ENCODE measurements around the gene PRKAR1B. TPM values are rescaled to one million over a fixed set of nuclear protein-coding genes. Genes with fewer than 3 reads are reported as not detected.
A peak's percentile ranks its signal among the peaks of the same experiment; 100 is the strongest.

Gene PRKAR1B
- total RNA-seq, 1 experiment from 2014 or later, result 62.0 TPM

- no peaks in the 10 kb centered on the region for H3K9me3 ChIP-seq (ENCODE audit: control insufficient read depth, insufficient read depth, low read depth, low read length)
- ATAC-seq, result peak; percentile 45
- in situ Hi-C loops (cut with HindIII; ENCODE audit: low pct_unique_long_range_greater_than_20kb, low sequenced_read_pairs), result no loop called here
- ChIA-PET CTCF (no interaction called here), POLR2A (no interaction called here)
- DNase-seq (ENCODE audit: low read depth, low spot score), result no peak
- H3K36me3 ChIP-seq (ENCODE audit: control insufficient read depth, insufficient read depth, low read length), result no peaks in the 10 kb centered on the region
- intact Hi-C loops (cut with micrococcal nuclease; ENCODE audit: unreplicated experiment), result no loop called here
- peaks cover 39% of the 10 kb centered on the region for H3K4me1 ChIP-seq (ENCODE audit: control insufficient read depth, insufficient read depth, low read length)
- H3K27me3 ChIP-seq (ENCODE audit: control insufficient read depth, insufficient read depth, low read length), result no peaks in the 10 kb centered on the region
- no TSS peak for BruUV-seq (replicated peaks)
- H3K4me3 ChIP-seq (ENCODE audit: low read depth in 2 of 2, low read length in 2 of 2), result no peak overlapping the region
- peak overlapping the region; percentile 73 for H3K27ac ChIP-seq (ENCODE audit: low read length)
- TF ChIP-seq POLR2AphosphoS5 (IDR thresholded peaks at IDR 0.05; ENCODE audit: low read depth, low read length) (no peak), TCF7L2 (IDR thresholded peaks at IDR 0.05; ENCODE audit: low read depth, low read length) (no peak), SIN3A (IDR thresholded peaks at IDR 0.05; ENCODE audit: borderline replicate concordance, insufficient read depth, low read depth, low read length) (no peak), CTCF (IDR thresholded peaks at IDR 0.05) (no peak), REST (IDR thresholded peaks at IDR 0.05; ENCODE audit: insufficient read depth in 1 of 2, low read depth in 2 of 2, low read length in 1 of 2) (no peak)
Measured at GRCh38 chr7:539731-540411, 187.2 kb downstream of the PRKAR1B start.

DNA sequence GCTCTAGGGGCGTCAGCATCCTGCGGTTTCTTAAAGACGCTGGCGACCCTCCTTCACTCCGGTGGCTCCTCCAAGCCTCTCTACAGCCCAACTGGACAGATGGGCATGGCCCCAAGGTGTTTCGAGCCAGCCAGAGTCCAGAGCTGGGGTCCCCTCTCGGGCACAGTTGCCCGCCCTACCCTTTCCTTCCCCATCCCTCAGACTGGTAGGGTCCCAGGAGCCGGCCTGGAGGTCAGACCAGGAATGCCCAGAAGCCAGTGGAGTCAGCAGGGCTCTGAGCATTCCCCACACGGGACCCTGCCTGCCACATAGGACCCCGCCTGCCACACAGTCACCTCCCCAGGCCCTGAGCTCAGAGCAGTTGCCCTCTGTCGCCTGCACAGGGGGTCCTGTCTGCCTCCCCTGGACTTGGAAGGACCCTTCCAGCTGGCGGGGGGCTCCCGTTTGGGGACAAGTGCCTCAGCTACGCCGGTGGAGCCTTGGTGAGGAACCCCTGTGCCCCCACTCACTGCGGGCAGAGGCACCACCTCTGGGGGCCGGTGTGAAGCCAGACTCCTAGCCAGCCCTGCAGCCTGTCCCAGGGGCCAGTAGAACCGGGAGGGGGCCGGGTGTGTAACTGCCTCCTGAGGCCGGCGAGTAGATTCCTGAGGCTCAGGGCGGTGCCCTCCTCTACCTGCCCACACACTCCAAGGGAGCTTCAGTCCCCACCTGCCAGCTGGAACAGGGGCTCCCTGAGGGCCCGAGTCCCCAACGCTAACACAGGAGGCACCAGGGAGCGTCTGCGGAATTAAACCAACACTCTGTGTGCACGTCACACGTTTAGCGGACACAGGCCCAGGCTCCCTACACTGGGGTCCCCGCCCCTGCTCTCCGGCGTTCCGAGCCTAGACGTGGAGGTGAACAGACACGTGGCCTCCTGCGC, 188.1 kb downstream of the PRKAR1B start:
- no peaks in the 10 kb centered on the region for H3K9me3 ChIP-seq (ENCODE audit: control insufficient read depth, insufficient read depth, low read depth, low read length)
- no peak overlapping the region for H3K4me3 ChIP-seq (ENCODE audit: low read depth in 2 of 2, low read length in 2 of 2)
- DNase-seq (ENCODE audit: low read depth, low spot score) (no peak), ATAC-seq (peak; percentile 2; the same call in 1 of the 2 replicates)
- peaks cover 39% of the 10 kb centered on the region for H3K4me1 ChIP-seq (ENCODE audit: control insufficient read depth, insufficient read depth, low read length)
- in situ Hi-C loops (cut with HindIII; ENCODE audit: low pct_unique_long_range_greater_than_20kb, low sequenced_read_pairs), result no loop called here
- ChIA-PET CTCF (no interaction called here), POLR2A (interaction anchor here (0.6 to 1.1 kb wide), 3 partner anchors 95 to 232 kb away, joined by 3 to 5 read pairs (median 3); no protein-coding TSS in a partner anchor)
- no TSS peak for BruUV-seq (replicated peaks)
- TF ChIP-seq REST (IDR thresholded peaks at IDR 0.05; ENCODE audit: insufficient read depth in 1 of 2, low read depth in 2 of 2, low read length in 1 of 2), result no peak
- no peak for TF ChIP-seq TCF7L2 (IDR thresholded peaks at IDR 0.05; ENCODE audit: low read depth, low read length)
- TF ChIP-seq CTCF (IDR thresholded peaks at IDR 0.05), result no peak
- TF ChIP-seq SIN3A (IDR thresholded peaks at IDR 0.05; ENCODE audit: borderline replicate concordance, insufficient read depth, low read depth, low read length), result no peak
- TF ChIP-seq POLR2AphosphoS5 (IDR thresholded peaks at IDR 0.05; ENCODE audit: low read depth, low read length), result no peak
- intact Hi-C loops (cut with micrococcal nuclease; ENCODE audit: unreplicated experiment), result no loop called here
- peak overlapping the region; percentile 84 for H3K27ac ChIP-seq (ENCODE audit: low read length)
- H3K36me3 ChIP-seq (ENCODE audit: control insufficient read depth, insufficient read depth, low read length), result no peaks in the 10 kb centered on the region
- H3K27me3 ChIP-seq (ENCODE audit: control insufficient read depth, insufficient read depth, low read length), result no peaks in the 10 kb centered on the region
